RPMI8226 (cell line): Measurements from ENCODE around the gene FAM216A.
"Not testable (repeated sequence)": the region's sequence is repeated elsewhere in the genome, so short reads cannot be mapped to it uniquely, and the experiment has no call there.

Experiments
- DNase-seq: peaks from one replicate; pipeline ENCODE4 v3.0.0-alpha.2; 2015

FAM216A gene

GRCh38 chr12:110501752-110502738 lies 33.4 kb downstream of the FAM216A start, which contains the start of the genes RAD9B and VPS29:
Gene RAD9B (plus strand): TSS chr12:110502331. CDS start chr12:110502338, 7 bp downstream.
Gene VPS29 (minus strand): TSS chr12:110502111. CDS start chr12:110502051, 60 bp downstream.
- peak; percentile 99 for DNase-seq

- no peak for DNase-seq
Observed at GRCh38 chr12:110503432-110503831, 34.8 kb downstream of the FAM216A start.

GRCh38 chr12:110505332-110505731 lies 36.7 kb downstream of the FAM216A start:
- no peak for DNase-seq

GRCh38 chr12:110508071-110508586 lies 39.5 kb downstream of the FAM216A start:
- no peak for DNase-seq

- no peak for DNase-seq
Observed at GRCh38 chr12:110513842-110514241, 45.2 kb downstream of the FAM216A start.

- DNase-seq = no peak
Observed at GRCh38 chr12:110514363-110514762, 45.7 kb downstream of the FAM216A start.

- no peak for DNase-seq
Observed at GRCh38 chr12:110516995-110517394, 48.4 kb downstream of the FAM216A start.

GRCh38 chr12:110518014-110518413 lies 49.4 kb downstream of the FAM216A start:
- not testable (repeated sequence) for DNase-seq

GRCh38 chr12:110520876-110521712 lies 52.4 kb downstream of the FAM216A start:
- DNase-seq = not testable (repeated sequence)

- DNase-seq = no peak
Observed at GRCh38 chr12:110528277-110528839, 59.7 kb downstream of the FAM216A start.

GRCh38 chr12:110530511-110530910 lies 61.9 kb downstream of the FAM216A start:
- no peak for DNase-seq

GRCh38 chr12:110531741-110532333 lies 63.2 kb downstream of the FAM216A start:
- DNase-seq = no peak

- DNase-seq = no peak
Observed at GRCh38 chr12:110532644-110533043, 64.0 kb downstream of the FAM216A start.

- DNase-seq = no peak
Observed at GRCh38 chr12:110533607-110534006, 65.0 kb downstream of the FAM216A start.

- no peak for DNase-seq
Observed at GRCh38 chr12:110534811-110535210, 66.2 kb downstream of the FAM216A start.

- DNase-seq = no peak
Observed at GRCh38 chr12:110536834-110537604, 68.4 kb downstream of the FAM216A start.

GRCh38 chr12:110537605-110538409 lies 69.2 kb downstream of the FAM216A start:
- no peak for DNase-seq

GRCh38 chr12:110538869-110539622 lies 70.4 kb downstream of the FAM216A start:
- DNase-seq = no peak
